H9 (cell line): ENCODE data around the gene NEB. TPM values are rescaled to one million over a fixed set of nuclear protein-coding genes. Genes with fewer than 3 reads are reported as not detected.

Experiments
- DNase-seq: peaks from one replicate; pipeline ENCODE4 v3.0.0-alpha.2; 2017
- H2AFZ ChIP-seq: one replicate; pipeline ENCODE4 v1.6.1; 2013; ENCODE audit warnings: mild to moderate bottlenecking, low read length, control low read depth, moderate library complexity
- H2AK5ac ChIP-seq: 2 replicates; pipeline ENCODE4 v1.6.1; 2013; ENCODE audit warnings: low read length, control low read depth, mixed read lengths; ENCODE audit not compliant: insufficient read length
- H2BK120ac ChIP-seq: one replicate; pipeline ENCODE4 v1.6.1; 2013; ENCODE audit warnings: low read depth, mild to moderate bottlenecking, low read length, control low read depth, inconsistent platforms; ENCODE audit not compliant: poor library complexity, severe bottlenecking
- H2BK12ac ChIP-seq: 2 replicates; pipeline ENCODE4 v1.6.1; 2013; ENCODE audit warnings: low read length, control low read depth, mixed read lengths, low read depth; ENCODE audit not compliant: insufficient read length
- H2BK15ac ChIP-seq: 2 replicates; pipeline ENCODE4 v1.6.1; 2013; ENCODE audit warnings: low read depth, low read length, control low read depth
- H2BK20ac ChIP-seq: one replicate; pipeline ENCODE4 v1.6.1; 2013; ENCODE audit warnings: low read depth, mild to moderate bottlenecking, low read length, control low read depth, inconsistent platforms; ENCODE audit not compliant: poor library complexity, severe bottlenecking
- H2BK5ac ChIP-seq: 2 replicates; pipeline ENCODE4 v1.6.1; 2013; ENCODE audit warnings: low read length, control low read depth, mixed read lengths; ENCODE audit not compliant: insufficient read length
- H3K14ac ChIP-seq: 2 replicates; pipeline ENCODE4 v1.6.1; 2013; ENCODE audit warnings: low read length, control low read depth; ENCODE audit not compliant: insufficient read depth
- H3K18ac ChIP-seq: 2 replicates; pipeline ENCODE4 v1.6.1; 2013; ENCODE audit warnings: low read depth, mild to moderate bottlenecking, mixed read lengths, low read length, control low read depth; ENCODE audit not compliant: insufficient read length
- H3K23ac ChIP-seq: 2 replicates; pipeline ENCODE4 v1.6.1; 2013; ENCODE audit warnings: low read length, control low read depth, mixed read lengths, low read depth; ENCODE audit not compliant: insufficient read length
- H3K23me2 ChIP-seq: 2 replicates; pipeline ENCODE4 v1.6.1; 2013; ENCODE audit warnings: low read depth, mild to moderate bottlenecking, mixed read lengths, low read length, control low read depth; ENCODE audit not compliant: insufficient read length, poor library complexity, severe bottlenecking
- H3K27ac ChIP-seq: 2 replicates; pipeline ENCODE4 v1.5.1; 2013; ENCODE audit warnings: low read length, control low read depth, mixed read lengths, low read depth; ENCODE audit not compliant: insufficient read length
- H3K27me3 ChIP-seq: 2 replicates; pipeline ENCODE4 v1.6.1; 2013; ENCODE audit warnings: low read length, control low read depth, inconsistent platforms; ENCODE audit not compliant: insufficient read depth
- H3K4ac ChIP-seq: 2 replicates; pipeline ENCODE4 v1.6.1; 2013; ENCODE audit warnings: low read depth, mild to moderate bottlenecking, control low read depth, inconsistent platforms, low read length, moderate library complexity
- H3K4me1 ChIP-seq: 2 replicates; pipeline ENCODE4 v1.6.1; 2013; ENCODE audit warnings: low read length, control low read depth, inconsistent platforms; ENCODE audit not compliant: insufficient read depth
- H3K4me2 ChIP-seq: 2 replicates; pipeline ENCODE4 v1.6.1; 2013; ENCODE audit warnings: low read length, control low read depth, mixed read lengths; ENCODE audit not compliant: insufficient read length, insufficient read depth
- H3K56ac ChIP-seq: 2 replicates; pipeline ENCODE4 v1.6.1; 2013; ENCODE audit warnings: low read depth, mild to moderate bottlenecking, mixed read lengths, low read length, control low read depth; ENCODE audit not compliant: insufficient read length
- H3K79me1 ChIP-seq: 2 replicates; pipeline ENCODE4 v1.6.1; 2013; ENCODE audit warnings: low read depth, mild to moderate bottlenecking, moderate library complexity, low read length, control low read depth, inconsistent platforms; ENCODE audit not compliant: insufficient read depth, poor library complexity, severe bottlenecking
- H3K79me2 ChIP-seq: 2 replicates; pipeline ENCODE4 v1.6.1; 2013; ENCODE audit warnings: low read length, control low read depth, inconsistent platforms; ENCODE audit not compliant: insufficient read depth
- H3K9ac ChIP-seq: 2 replicates; pipeline ENCODE4 v1.6.1; 2013; ENCODE audit warnings: low read length, control low read depth, mixed read lengths; ENCODE audit not compliant: insufficient read length; ENCODE audit errors: extremely low read depth
- H3K9me3 ChIP-seq: one replicate; pipeline ENCODE4 v1.6.1; 2013; ENCODE audit warnings: low read depth, low read length, inconsistent platforms; ENCODE audit not compliant: control insufficient read depth
- H3T11ph ChIP-seq: one replicate; pipeline ENCODE4 v1.6.1; 2013; ENCODE audit warnings: mild to moderate bottlenecking, low read length, control low read depth, inconsistent platforms
- H4K20me1 ChIP-seq: one replicate; pipeline ENCODE4 v1.6.1; 2013; ENCODE audit not compliant: control insufficient read depth, insufficient read length, insufficient read depth
- H4K5ac ChIP-seq: 2 replicates; pipeline ENCODE4 v1.6.1; 2013; ENCODE audit warnings: low read depth, mild to moderate bottlenecking, mixed read lengths, low read length, control low read depth; ENCODE audit not compliant: insufficient read length
- H4K8ac ChIP-seq: replicated peaks from 2 replicates; pipeline ENCODE4 v1.6.1; 2013; ENCODE audit warnings: low read length, control low read depth, mixed read lengths, low read depth; ENCODE audit not compliant: insufficient read length
- H4K91ac ChIP-seq: 2 replicates; pipeline ENCODE4 v1.6.1; 2013; ENCODE audit warnings: low read depth, mild to moderate bottlenecking, moderate library complexity, mixed read lengths, low read length, control low read depth; ENCODE audit not compliant: insufficient read length
- H3K27ac Mint-ChIP-seq, 3 experiments: 2 replicates in 2 of 3; 3 replicates in 1 of 3; pipeline ENCODE4 v1.8.0; 2020 to 2021; ENCODE audit warnings: mixed read lengths in 3 of 3, mild to moderate bottlenecking in 1 of 3, moderate library complexity in 1 of 3
- H3K27me3 Mint-ChIP-seq: 2 replicates; pipeline ENCODE4 v1.8.0; 2021; ENCODE audit warnings: low read depth, mild to moderate bottlenecking, moderate library complexity, mixed read lengths
- H3K36me3 Mint-ChIP-seq, 3 experiments: 2 replicates in 2 of 3; 3 replicates in 1 of 3; pipeline ENCODE4 v1.8.0; 2020 to 2021; ENCODE audit warnings: low read depth in 3 of 3, mixed read lengths in 3 of 3; ENCODE audit not compliant: insufficient read depth in 1 of 3
- H3K4me1 Mint-ChIP-seq, 2 experiments: 2 replicates each; pipeline ENCODE4 v1.8.0; 2020; ENCODE audit warnings: mixed read lengths in 2 of 2
- H3K4me3 Mint-ChIP-seq, 2 experiments: 2 replicates in 1 of 2; 3 replicates in 1 of 2; pipeline ENCODE4 v1.8.0; 2020 to 2021; ENCODE audit warnings: mild to moderate bottlenecking in 2 of 2, mixed read lengths in 2 of 2, moderate library complexity in 1 of 2
- H3K9me3 Mint-ChIP-seq, 2 experiments: 2 replicates in 1 of 2; 3 replicates in 1 of 2; pipeline ENCODE4 v1.8.0; 2020; ENCODE audit warnings: mild to moderate bottlenecking in 2 of 2, mixed read lengths in 2 of 2, moderate library complexity in 1 of 2
- CTCF ChIP-seq: fragments of 200-600 bp; sonication (generic); conservative IDR thresholded peaks from 3 replicates; pipeline ENCODE4 v1.8.0; 2021; ENCODE audit warnings: antibody characterized with exemption, mild to moderate bottlenecking
- whole genome bisulfite sequencing: extraction: QIAGEN DNeasy Blood & Tissue Kit; methylation state at CpG from one replicate; pipeline ENCODE4 v1.1.7; 2013; ENCODE audit warnings: missing lambda C conversion rate, low lambda C conversion rate, mixed read lengths; ENCODE audit not compliant: insufficient read length; ENCODE audit errors: extremely low coverage; 5-methylcytosine and 5-hydroxymethylcytosine counted together
- total RNA-seq: library from RNA; stranded (reverse); gene quantifications from 2 replicates; pipeline ENCODE4 v1.2.1, GENCODE V29; 2021

NEB gene
- total RNA-seq, 1 experiment from 2014 or later: 0.98 TPM

- H3T11ph ChIP-seq: no peak overlapping the region
- no peak overlapping the region for H3K27ac Mint-ChIP-seq
- no peaks in the 10 kb centered on the region for H4K20me1 ChIP-seq
- H4K91ac ChIP-seq: no peak overlapping the region
- no peak overlapping the region for H2BK15ac ChIP-seq
- H3K9ac ChIP-seq: no peak overlapping the region
- H4K8ac ChIP-seq: no peak overlapping the region
- H2AK5ac ChIP-seq: no peak overlapping the region
- H3K56ac ChIP-seq: no peak overlapping the region
- H4K5ac ChIP-seq: no peak overlapping the region
- no peaks in the 10 kb centered on the region for H3K36me3 Mint-ChIP-seq
- no peaks in the 10 kb centered on the region for H3K27me3 Mint-ChIP-seq
- no peaks in the 10 kb centered on the region for H3K79me2 ChIP-seq
- H2BK120ac ChIP-seq: no peak overlapping the region
- DNase-seq: no peak
- H3K23ac ChIP-seq: no peak overlapping the region
- H2BK12ac ChIP-seq: no peak overlapping the region
- no peaks in the 10 kb centered on the region for H3K9me3 ChIP-seq
- H2AFZ ChIP-seq: no peak overlapping the region
- H3K4me3 Mint-ChIP-seq: no peak overlapping the region
- no peak overlapping the region for H2BK20ac ChIP-seq
- TF ChIP-seq CTCF: no peak
- H3K79me1 ChIP-seq: no peaks in the 10 kb centered on the region
- H3K9me3 Mint-ChIP-seq: no peaks in the 10 kb centered on the region
- no peaks in the 10 kb centered on the region for H3K4me1 ChIP-seq
- no peak overlapping the region for H3K14ac ChIP-seq
- H3K4me2 ChIP-seq: no peak overlapping the region
- WGBS: no CpG with 5 or more reads among the region's 3 CpGs
- H2BK5ac ChIP-seq: no peak overlapping the region
- no peaks in the 10 kb centered on the region for H3K27me3 ChIP-seq
- H3K23me2 ChIP-seq: no peaks in the 10 kb centered on the region
- H3K18ac ChIP-seq: no peak overlapping the region
- no peak overlapping the region for H3K4ac ChIP-seq
- no peak overlapping the region for H3K27ac ChIP-seq
- H3K4me1 Mint-ChIP-seq: peaks cover 0 to 6% of the 10 kb centered on the region in 2 experiments; a peak in 2 of 4 replicates
Observed at GRCh38 chr2:151614606-151615306, 119.5 kb downstream of the NEB start.
